ENCODE measurements around the gene ARHGEF37.

ARHGEF37 gene

GRCh38 chr5:149599375-149599774 lies 18.1 kb downstream of the ARHGEF37 start:
- no peak for FAIRE-seq
- DNase-seq (ENCODE audit: low spot score) = no peak

- FAIRE-seq = no peak
- no peak for DNase-seq (ENCODE audit: low spot score)
Measured at GRCh38 chr5:149600932-149601331, 19.6 kb downstream of the ARHGEF37 start.

- FAIRE-seq = no peak
Measured at GRCh38 chr5:149603210-149603609, 21.9 kb downstream of the ARHGEF37 start.

GRCh38 chr5:149603920-149604319 lies 22.6 kb downstream of the ARHGEF37 start:
- DNase-seq (ENCODE audit: low spot score) (no peak), FAIRE-seq (no peak)

More at GRCh38 chr5:149603210-149603609, 21.9 kb downstream of the ARHGEF37 start:
- DNase-seq (ENCODE audit: low spot score) = no peak

- FAIRE-seq (no peak), DNase-seq (ENCODE audit: low spot score) (no peak)
Measured at GRCh38 chr5:149604321-149604720, 23.0 kb downstream of the ARHGEF37 start.

GRCh38 chr5:149605354-149605997 lies 24.2 kb downstream of the ARHGEF37 start:
- DNase-seq (ENCODE audit: low spot score) (no peak), FAIRE-seq (no peak)

- FAIRE-seq (peak; percentile 75), DNase-seq (ENCODE audit: low spot score) (peak; percentile 82)
Measured at GRCh38 chr5:149605998-149606724, 24.9 kb downstream of the ARHGEF37 start.

- FAIRE-seq = no peak
- no peak for DNase-seq (ENCODE audit: low spot score)
Measured at GRCh38 chr5:149608936-149609545, 27.7 kb downstream of the ARHGEF37 start.

GRCh38 chr5:149609640-149610219 lies 28.4 kb downstream of the ARHGEF37 start:
- no peak for FAIRE-seq
- no peak for DNase-seq (ENCODE audit: low spot score)

- FAIRE-seq = no peak
- DNase-seq (ENCODE audit: low spot score) = no peak
Measured at GRCh38 chr5:149610589-149611255, 29.4 kb downstream of the ARHGEF37 start.

- DNase-seq (ENCODE audit: low spot score) = peak; percentile 72
- FAIRE-seq = peak; percentile 67
Measured at GRCh38 chr5:149611326-149611725, 30.0 kb downstream of the ARHGEF37 start.

- no peak for DNase-seq (ENCODE audit: low spot score)
Measured at GRCh38 chr5:149614034-149614907, 33.0 kb downstream of the ARHGEF37 start.

GRCh38 chr5:149615976-149616375 lies 34.7 kb downstream of the ARHGEF37 start:
- no peak for FAIRE-seq
- DNase-seq (ENCODE audit: low spot score) = no peak

More at GRCh38 chr5:149614034-149614907, 33.0 kb downstream of the ARHGEF37 start:
- no peak for FAIRE-seq

GRCh38 chr5:149616727-149617285 lies 35.5 kb downstream of the ARHGEF37 start:
- no peak for FAIRE-seq
- DNase-seq (ENCODE audit: low spot score) = no peak

GRCh38 chr5:149617760-149618306 lies 36.5 kb downstream of the ARHGEF37 start:
- peak; percentile 89 for FAIRE-seq

GRCh38 chr5:149618581-149619248 lies 37.4 kb downstream of the ARHGEF37 start:
- peak; percentile 43 for FAIRE-seq
- DNase-seq (ENCODE audit: low spot score) = peak; percentile 58

More at GRCh38 chr5:149617760-149618306, 36.5 kb downstream of the ARHGEF37 start:
- peak; percentile 94 for DNase-seq (ENCODE audit: low spot score)

GRCh38 chr5:149621415-149622098 lies 40.3 kb downstream of the ARHGEF37 start:
- FAIRE-seq (no peak), DNase-seq (ENCODE audit: low spot score) (no peak)

- FAIRE-seq = no peak
- DNase-seq (ENCODE audit: low spot score) = no peak
Measured at GRCh38 chr5:149622466-149622865, 41.2 kb downstream of the ARHGEF37 start.

- DNase-seq (ENCODE audit: low spot score) = no peak
- FAIRE-seq = no peak
Measured at GRCh38 chr5:149623473-149623872, 42.2 kb downstream of the ARHGEF37 start.
